DOHH2 (cell line): ENCODE data around the gene FAM241A.
"Not testable (repeated sequence)": the region's sequence is repeated elsewhere in the genome, so short reads cannot be mapped to it uniquely, and the experiment has no call there.

ENCODE experiments used
- H3F3A ChIP-seq: fragments of 200-600 bp; sonication (generic), shearing (Covaris generic); 2 replicates; pipeline ENCODE4 v1.6.0; 2016; ENCODE audit warnings: antibody characterized with exemption, mild to moderate bottlenecking; ENCODE audit not compliant: control insufficient read depth, insufficient read depth
- H3K27ac ChIP-seq: fragments of 200-600 bp; sonication (generic); 2 replicates; pipeline ENCODE4 v1.5.1; 2014; ENCODE audit warnings: low read depth, mild to moderate bottlenecking, low read length, moderate library complexity
- H3K27me3 ChIP-seq: fragments of 200-600 bp; sonication (generic); 2 replicates; pipeline ENCODE4 v1.6.1; 2014; ENCODE audit warnings: mild to moderate bottlenecking, low read length, mixed read lengths; ENCODE audit not compliant: control insufficient read depth
- H3K36me3 ChIP-seq: fragments of 200-600 bp; sonication (generic); 2 replicates; pipeline ENCODE4 v1.6.1; 2014; ENCODE audit warnings: mild to moderate bottlenecking, low read length, moderate library complexity, mixed read lengths; ENCODE audit not compliant: control insufficient read depth
- H3K4me1 ChIP-seq: fragments of 200-600 bp; sonication (generic); 2 replicates; pipeline ENCODE4 v1.6.1; 2014; ENCODE audit warnings: mild to moderate bottlenecking, low read length, mixed read lengths; ENCODE audit not compliant: control insufficient read depth
- H3K4me2 ChIP-seq: fragments of 200-600 bp; sonication (generic); 2 replicates; pipeline ENCODE4 v1.6.0; 2014; ENCODE audit warnings: mild to moderate bottlenecking, low read length, moderate library complexity
- H3K4me3 ChIP-seq: fragments of 200-600 bp; sonication (generic); 2 replicates; pipeline ENCODE4 v1.5.1; 2014; ENCODE audit warnings: mild to moderate bottlenecking, low read length, mixed read lengths
- H3K79me2 ChIP-seq: fragments of 200-600 bp; sonication (generic); 2 replicates; pipeline ENCODE4 v1.6.1; 2014; ENCODE audit warnings: mild to moderate bottlenecking, low read length, mixed read lengths; ENCODE audit not compliant: control insufficient read depth
- H3K9me2 ChIP-seq: fragments of 200-600 bp; sonication (generic); replicated peaks from 2 replicates; pipeline ENCODE4 v1.6.1; 2014; ENCODE audit warnings: mild to moderate bottlenecking, low read length, mixed read lengths; ENCODE audit not compliant: control insufficient read depth
- H3K9me3 ChIP-seq: fragments of 200-600 bp; sonication (generic); 2 replicates; pipeline ENCODE4 v1.6.1; 2014; ENCODE audit warnings: antibody characterized with exemption, low read length, mixed read lengths; ENCODE audit not compliant: control insufficient read depth, insufficient read depth
- H4K20me1 ChIP-seq: fragments of 200-600 bp; sonication (generic); 2 replicates; pipeline ENCODE4 v1.6.0; 2014; ENCODE audit warnings: low read depth, mild to moderate bottlenecking, antibody characterized with exemption, low read length, moderate library complexity; ENCODE audit not compliant: control insufficient read depth, insufficient read depth
- EZH2phosphoT487 ChIP-seq: fragments of 200-600 bp; sonication (generic); IDR thresholded peaks from 2 replicates; pipeline ENCODE4 v1.6.1; 2017; ENCODE audit warnings: borderline replicate concordance, mild to moderate bottlenecking, antibody characterized with exemption, low read length, moderate library complexity, mixed read lengths
- TF ChIP-seq, protein P1 (sequence below): fragments of 200-600 bp; sonication (generic); IDR thresholded peaks from one replicate; pipeline ENCODE4 v1.5.1; 2014; ENCODE audit warnings: antibody characterized with exemption, mild to moderate bottlenecking, low read depth, low read length; ENCODE audit not compliant: poor library complexity, severe bottlenecking

The FAM241A gene

DNA sequence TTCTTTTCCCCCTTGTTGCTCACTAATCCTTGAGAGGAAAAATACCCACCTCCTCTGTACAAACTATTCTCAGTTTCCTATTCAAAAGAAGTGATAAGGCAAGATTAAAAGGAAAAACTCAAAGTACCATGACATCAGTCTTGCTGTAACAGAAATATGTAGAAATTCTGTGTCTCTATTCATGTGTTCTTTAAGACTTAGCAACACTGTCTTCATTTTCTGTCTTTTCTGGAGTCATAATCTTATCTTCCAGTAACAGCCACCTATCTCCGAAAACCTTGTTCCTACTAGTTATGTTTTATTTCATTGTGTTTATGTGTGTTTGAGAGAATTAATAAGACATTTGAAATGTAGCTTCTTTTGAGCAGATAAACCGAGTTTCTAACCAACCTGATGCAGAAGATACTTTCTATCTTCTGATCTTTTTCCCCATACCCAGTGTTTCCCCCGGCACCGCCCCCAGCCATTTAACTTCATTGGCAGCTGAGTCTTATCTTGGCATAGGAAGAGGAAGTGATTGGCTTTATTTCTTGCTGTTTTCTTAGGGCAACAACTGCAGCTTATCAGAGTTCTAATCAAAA, 8.0 kb downstream of the FAM241A start:
- H3K4me2 ChIP-seq: no peak overlapping the region; the same call in 1 of the 2 replicates

DNA sequence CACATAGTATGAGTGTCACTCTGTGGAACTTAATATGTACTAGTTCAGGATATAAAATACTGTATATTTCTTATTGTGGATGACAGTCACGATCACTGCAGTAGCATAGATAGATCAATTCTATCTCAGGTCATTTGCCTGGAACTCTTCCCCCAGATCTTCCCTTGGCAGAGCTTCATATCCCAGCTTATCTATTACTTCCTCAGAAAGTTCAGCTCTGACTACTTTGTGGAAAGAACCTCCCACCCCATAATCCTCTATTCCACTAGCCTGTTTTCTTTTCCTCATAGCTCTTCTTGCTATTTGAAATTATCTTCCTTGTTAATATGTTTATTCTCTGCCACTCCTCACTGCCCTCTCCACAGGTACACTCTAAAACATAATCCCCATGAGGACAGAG, 10.9 kb downstream of the FAM241A start:
- Histone ChIP-seq H3K9me2 (no peaks in the 10 kb centered on the region), H3K79me2 (peaks cover 100% of the 10 kb centered on the region), H4K20me1 (peaks cover 3% of the 10 kb centered on the region; the same call in 1 of the 2 replicates), H3K27me3 (no peaks in the 10 kb centered on the region), H3K4me3 (no peak overlapping the region), H3K4me1 (peaks cover 40% of the 10 kb centered on the region), H3K4me2 (no peak overlapping the region), H3K27ac (no peak overlapping the region), H3K36me3 (peaks cover 94% of the 10 kb centered on the region), H3K9me3 (peaks cover 26% of the 10 kb centered on the region), H3F3A (0 out of 2 replicates have a peak, but pooled peaks cover 4% of the 10 kb centered on the region)
- TF ChIP-seq, protein P1, sequence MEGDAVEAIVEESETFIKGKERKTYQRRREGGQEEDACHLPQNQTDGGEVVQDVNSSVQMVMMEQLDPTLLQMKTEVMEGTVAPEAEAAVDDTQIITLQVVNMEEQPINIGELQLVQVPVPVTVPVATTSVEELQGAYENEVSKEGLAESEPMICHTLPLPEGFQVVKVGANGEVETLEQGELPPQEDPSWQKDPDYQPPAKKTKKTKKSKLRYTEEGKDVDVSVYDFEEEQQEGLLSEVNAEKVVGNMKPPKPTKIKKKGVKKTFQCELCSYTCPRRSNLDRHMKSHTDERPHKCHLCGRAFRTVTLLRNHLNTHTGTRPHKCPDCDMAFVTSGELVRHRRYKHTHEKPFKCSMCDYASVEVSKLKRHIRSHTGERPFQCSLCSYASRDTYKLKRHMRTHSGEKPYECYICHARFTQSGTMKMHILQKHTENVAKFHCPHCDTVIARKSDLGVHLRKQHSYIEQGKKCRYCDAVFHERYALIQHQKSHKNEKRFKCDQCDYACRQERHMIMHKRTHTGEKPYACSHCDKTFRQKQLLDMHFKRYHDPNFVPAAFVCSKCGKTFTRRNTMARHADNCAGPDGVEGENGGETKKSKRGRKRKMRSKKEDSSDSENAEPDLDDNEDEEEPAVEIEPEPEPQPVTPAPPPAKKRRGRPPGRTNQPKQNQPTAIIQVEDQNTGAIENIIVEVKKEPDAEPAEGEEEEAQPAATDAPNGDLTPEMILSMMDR: no peak
- TF ChIP-seq EZH2phosphoT487: no peak

More for the DNA sequence above, 8.0 kb downstream of the FAM241A start:
- H3F3A ChIP-seq: 0 out of 2 replicates have a peak, but pooled peaks cover 4% of the 10 kb centered on the region
- H3K4me1 ChIP-seq: peaks cover 63% of the 10 kb centered on the region
- no peaks in the 10 kb centered on the region for H3K27me3 ChIP-seq
- H4K20me1 ChIP-seq: peaks cover 8% of the 10 kb centered on the region; the same call in 1 of the 2 replicates
- H3K9me2 ChIP-seq: no peaks in the 10 kb centered on the region
- peaks cover 89% of the 10 kb centered on the region for H3K36me3 ChIP-seq
- H3K4me3 ChIP-seq: no peak overlapping the region
- TF ChIP-seq EZH2phosphoT487: no peak
- TF ChIP-seq, protein P1: no peak
- peaks cover 100% of the 10 kb centered on the region for H3K79me2 ChIP-seq
- H3K9me3 ChIP-seq: peaks cover 6% of the 10 kb centered on the region; the same call in 1 of the 2 replicates
- H3K27ac ChIP-seq: no peak overlapping the region

DNA sequence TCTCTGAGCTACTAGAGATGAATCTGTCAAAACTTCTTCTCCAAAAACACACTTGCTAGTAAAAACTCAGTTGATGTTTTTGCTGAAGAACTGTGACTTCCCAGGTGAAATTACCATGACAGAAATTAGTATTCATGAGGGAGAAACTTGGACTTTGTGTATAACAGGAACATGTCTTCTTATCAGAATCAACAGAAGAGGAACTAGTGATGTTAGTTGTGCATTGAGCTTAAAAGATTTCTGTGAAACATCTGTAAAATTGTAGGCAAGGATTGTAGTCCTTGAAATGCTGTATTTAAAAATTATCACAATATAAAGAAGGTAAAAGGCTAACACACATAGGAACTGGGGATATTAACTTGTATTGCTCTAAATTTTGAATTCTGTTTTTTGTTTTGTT, 11.3 kb downstream of the FAM241A start:
- 0 out of 2 replicates have a peak, but pooled peaks cover 4% of the 10 kb centered on the region for H3F3A ChIP-seq
- no peaks in the 10 kb centered on the region for H3K9me2 ChIP-seq
- H3K79me2 ChIP-seq: peaks cover 100% of the 10 kb centered on the region
- H3K27ac ChIP-seq: no peak overlapping the region
- TF ChIP-seq, protein P1: no peak
- TF ChIP-seq EZH2phosphoT487: no peak
- H3K36me3 ChIP-seq: peaks cover 89% of the 10 kb centered on the region
- no peaks in the 10 kb centered on the region for H3K27me3 ChIP-seq
- H3K4me3 ChIP-seq: no peak overlapping the region
- H3K4me1 ChIP-seq: peaks cover 35% of the 10 kb centered on the region
- H3K9me3 ChIP-seq: peaks cover 26% of the 10 kb centered on the region
- peaks cover 3% of the 10 kb centered on the region; the same call in 1 of the 2 replicates for H4K20me1 ChIP-seq
- H3K4me2 ChIP-seq: no peak overlapping the region

DNA sequence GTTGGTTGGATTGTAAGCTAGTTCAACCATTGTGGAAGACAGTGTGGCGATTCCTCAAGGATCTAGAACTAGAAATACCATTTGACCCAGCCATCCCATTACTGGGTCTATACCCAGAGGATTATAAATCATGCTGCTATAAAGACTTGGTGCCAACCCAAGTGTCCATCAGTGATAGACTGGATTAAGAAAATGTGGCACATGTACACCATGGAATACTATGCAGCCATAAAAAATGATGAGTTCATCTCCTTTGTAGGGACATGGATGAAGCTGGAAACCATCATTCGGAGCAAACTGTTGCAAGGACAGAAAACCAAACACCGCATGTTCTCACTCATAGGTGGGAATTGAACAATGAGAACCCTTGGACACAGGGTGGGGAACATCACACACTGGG, 18.5 kb downstream of the FAM241A start:
- H3K4me2 ChIP-seq, H3K9me2 ChIP-seq: not testable (repeated sequence)
- H3K79me2 ChIP-seq: peaks cover 85% of the 10 kb centered on the region

More for the DNA sequence above, 18.5 kb downstream of the FAM241A start:
- Histone ChIP-seq H3K36me3 (peaks cover 46% of the 10 kb centered on the region), H3F3A (peaks cover 21% of the 10 kb centered on the region), H3K4me1 (peaks cover 40% of the 10 kb centered on the region), H3K9me3 (peaks cover 18% of the 10 kb centered on the region)
- H3K27me3 ChIP-seq, H3K4me3 ChIP-seq, H3K27ac ChIP-seq, H4K20me1 ChIP-seq: not testable (repeated sequence)
